ENCODE results near the gene MAOA.

The MAOA gene

GRCh38 chrX:43663173-43663572, 7.1 kb downstream of the MAOA start:
- no peaks in the 10 kb centered on the region for H4K20me1 ChIP-seq (ENCODE audit: insufficient read depth, low read length)
- TF ChIP-seq CTCF (IDR thresholded peaks at IDR 0.05; ENCODE audit: low read length) (no peak), EZH2 (optimal IDR thresholded peaks at IDR 0.05; ENCODE audit: low read depth, low read length) (no peak), EZH2phosphoT487 (IDR thresholded peaks at IDR 0.05; ENCODE audit: low read length) (no peak)
- H3F3A ChIP-seq (ENCODE audit: insufficient read depth, low read length) = no peaks in the 10 kb centered on the region
- H3K4me1 ChIP-seq (ENCODE audit: low read length) = no peaks in the 10 kb centered on the region
- H3K4me3 ChIP-seq (ENCODE audit: low read length) = no peak overlapping the region
- H2AFZ ChIP-seq (ENCODE audit: low read length) = no peak overlapping the region
- no peaks in the 10 kb centered on the region for H3K36me3 ChIP-seq (replicated peaks; ENCODE audit: insufficient read depth, low read length)
- H3K9me2 ChIP-seq (replicated peaks; ENCODE audit: insufficient read depth, low read length) = no peaks in the 10 kb centered on the region
- DNase-seq = no peak
- H3K79me2 ChIP-seq (ENCODE audit: low read length) = no peaks in the 10 kb centered on the region
- H3K27me3 ChIP-seq (replicated peaks; ENCODE audit: insufficient read depth, low read length) = no peaks in the 10 kb centered on the region
- H3K9ac ChIP-seq (ENCODE audit: low read length) = no peak overlapping the region
- H3K4me2 ChIP-seq (ENCODE audit: low read depth, low read length) = no peak overlapping the region
- H3K27ac ChIP-seq (ENCODE audit: low read length) = no peak overlapping the region
- H3K9me3 ChIP-seq (replicated peaks; ENCODE audit: insufficient read depth, low read length) = no peaks in the 10 kb centered on the region

- Histone ChIP-seq H3F3A (ENCODE audit: insufficient read depth, low read length) (no peaks in the 10 kb centered on the region), H2AFZ (ENCODE audit: low read length) (no peak overlapping the region), H3K4me2 (ENCODE audit: low read depth, low read length) (no peak overlapping the region), H3K9me2 (replicated peaks; ENCODE audit: insufficient read depth, low read length) (no peaks in the 10 kb centered on the region), H3K36me3 (replicated peaks; ENCODE audit: insufficient read depth, low read length) (no peaks in the 10 kb centered on the region), H3K4me1 (ENCODE audit: low read length) (no peaks in the 10 kb centered on the region), H3K9ac (ENCODE audit: low read length) (no peak overlapping the region), H3K27me3 (replicated peaks; ENCODE audit: insufficient read depth, low read length) (no peaks in the 10 kb centered on the region), H3K9me3 (replicated peaks; ENCODE audit: insufficient read depth, low read length) (no peaks in the 10 kb centered on the region), H3K79me2 (ENCODE audit: low read length) (no peaks in the 10 kb centered on the region), H4K20me1 (ENCODE audit: insufficient read depth, low read length) (no peaks in the 10 kb centered on the region), H3K4me3 (ENCODE audit: low read length) (no peak overlapping the region), H3K27ac (ENCODE audit: low read length) (no peak overlapping the region)
- DNase-seq = no peak
- TF ChIP-seq EZH2phosphoT487 (IDR thresholded peaks at IDR 0.05; ENCODE audit: low read length) = no peak
- TF ChIP-seq CTCF (IDR thresholded peaks at IDR 0.05; ENCODE audit: low read length) = no peak
- TF ChIP-seq EZH2 (optimal IDR thresholded peaks at IDR 0.05; ENCODE audit: low read depth, low read length) = no peak
These were observed 8.2 kb downstream of the MAOA start for GRCh38 chrX:43664258-43664657.

- no peaks in the 10 kb centered on the region for H3K36me3 ChIP-seq (replicated peaks; ENCODE audit: insufficient read depth, low read length)
- H3K4me3 ChIP-seq (ENCODE audit: low read length) = no peak overlapping the region
- no peaks in the 10 kb centered on the region for H4K20me1 ChIP-seq (ENCODE audit: insufficient read depth, low read length)
- H3K4me2 ChIP-seq (ENCODE audit: low read depth, low read length) = no peak overlapping the region
- H3K4me1 ChIP-seq (ENCODE audit: low read length) = no peaks in the 10 kb centered on the region
- H3K9me3 ChIP-seq (replicated peaks; ENCODE audit: insufficient read depth, low read length) = no peaks in the 10 kb centered on the region
- H2AFZ ChIP-seq (ENCODE audit: low read length) = no peak overlapping the region
- H3K9me2 ChIP-seq (replicated peaks; ENCODE audit: insufficient read depth, low read length) = no peaks in the 10 kb centered on the region
- no peak for DNase-seq
- H3K27ac ChIP-seq (ENCODE audit: low read length) = no peak overlapping the region
- TF ChIP-seq EZH2 (optimal IDR thresholded peaks at IDR 0.05; ENCODE audit: low read depth, low read length) = no peak
- TF ChIP-seq CTCF (IDR thresholded peaks at IDR 0.05; ENCODE audit: low read length) = no peak
- TF ChIP-seq EZH2phosphoT487 (IDR thresholded peaks at IDR 0.05; ENCODE audit: low read length) = no peak
- no peaks in the 10 kb centered on the region for H3K79me2 ChIP-seq (ENCODE audit: low read length)
- H3K27me3 ChIP-seq (replicated peaks; ENCODE audit: insufficient read depth, low read length) = no peaks in the 10 kb centered on the region
- H3K9ac ChIP-seq (ENCODE audit: low read length) = no peak overlapping the region
- H3F3A ChIP-seq (ENCODE audit: insufficient read depth, low read length) = no peaks in the 10 kb centered on the region
These were observed 8.6 kb downstream of the MAOA start for GRCh38 chrX:43664708-43665107.

All from MM.1S (cell line).